Lower lobe of right lung (tissue), 2 donors: ENCODE data around the gene KRT20. TPM values are rescaled to one million over a fixed set of nuclear protein-coding genes. Genes with fewer than 3 reads are reported as not detected.

Source experiments
- ATAC-seq, 2 donors: fragments of 200-7000 bp; cut with Tn5 transposase; one replicate each; pipeline ENCODE4 v1.9.1; 2020 to 2022; ENCODE audit warnings: mild to moderate bottlenecking in 2 of 2, moderate library complexity in 2 of 2
- DNase-seq: peaks from one replicate; pipeline ENCODE4 v3.0.0-alpha.2; 2020
- H3K27ac ChIP-seq: fragments of 200-600 bp; one replicate; pipeline ENCODE4 v1.8.0; 2022
- H3K27me3 ChIP-seq: fragments of 200-600 bp; one replicate; pipeline ENCODE4 v1.8.0; 2022; ENCODE audit warnings: low read depth
- H3K36me3 ChIP-seq: fragments of 200-600 bp; one replicate; pipeline ENCODE4 v1.8.0; 2022; ENCODE audit warnings: mild to moderate bottlenecking
- H3K4me1 ChIP-seq: fragments of 200-600 bp; one replicate; pipeline ENCODE4 v1.8.0; 2022
- H3K4me3 ChIP-seq: fragments of 200-600 bp; one replicate; pipeline ENCODE4 v1.8.0; 2022; ENCODE audit warnings: mild to moderate bottlenecking
- H3K9me3 ChIP-seq: fragments of 200-600 bp; one replicate; pipeline ENCODE4 v1.8.0; 2022
- CTCF ChIP-seq: fragments of 200-600 bp; IDR thresholded peaks from one replicate; pipeline ENCODE4 v1.8.0; 2022; ENCODE audit warnings: antibody characterized with exemption, mild to moderate bottlenecking
- intact Hi-C: fragments of 100-400 bp; cut with DNase I; formaldehyde crosslinking; loops from one replicate; pipeline ENCODE4 v1.11.0; 2022
- total RNA-seq: library from RNA; stranded (reverse); fragmentation: NEBNext Ultra II Directional; extraction: Animal tissue kit (Norgen Biotek cat#: 25700); gene quantifications from one replicate; pipeline ENCODE4 v1.2.1, GENCODE V29; 2021
- donor health status: DM: no; HTN: yes; CAD: no; lungs with severe emphysema.

The KRT20 gene
- total RNA-seq, 1 donor from 2014 or later: not detected

DNA sequence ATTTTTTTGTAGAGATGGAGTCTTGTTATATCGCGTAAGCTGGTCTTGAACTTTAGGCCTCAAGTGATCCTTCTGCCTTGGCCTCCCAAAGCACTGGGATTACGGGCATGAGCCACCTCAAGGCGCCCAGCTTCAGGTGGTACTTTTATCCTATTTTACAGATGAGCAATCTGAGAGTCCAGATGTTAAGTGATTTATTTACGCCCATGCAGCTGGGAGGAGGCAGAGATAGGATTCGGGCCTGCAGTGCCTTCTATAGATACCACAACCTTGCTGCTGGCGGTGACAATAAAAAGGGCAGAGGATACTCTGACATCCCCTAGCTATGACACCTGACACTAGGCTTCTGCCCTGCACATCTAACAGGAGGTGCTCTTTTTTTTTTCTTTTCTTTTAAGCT is 13.7 kb downstream of the KRT20 start:
- ATAC-seq (no peak), DNase-seq (no peak)
- TF ChIP-seq CTCF: no peak
- Histone ChIP-seq H3K27me3 (peaks cover 8% of the 10 kb centered on the region), H3K36me3 (no peaks in the 10 kb centered on the region), H3K27ac (no peak overlapping the region), H3K4me3 (no peak overlapping the region), H3K4me1 (no peaks in the 10 kb centered on the region), H3K9me3 (no peaks in the 10 kb centered on the region)
- intact Hi-C loops: no loop called here

GRCh38 chr17:40870136-40870535 is 14.9 kb downstream of the KRT20 start:
- no peak for DNase-seq
- no peak for ATAC-seq
- TF ChIP-seq CTCF: no peak
- H3K36me3 ChIP-seq: no peaks in the 10 kb centered on the region
- H3K4me1 ChIP-seq: no peaks in the 10 kb centered on the region
- no peak overlapping the region for H3K4me3 ChIP-seq
- H3K27me3 ChIP-seq: peaks cover 8% of the 10 kb centered on the region
- intact Hi-C loops: no loop called here
- no peaks in the 10 kb centered on the region for H3K9me3 ChIP-seq
- no peak overlapping the region for H3K27ac ChIP-seq

DNA sequence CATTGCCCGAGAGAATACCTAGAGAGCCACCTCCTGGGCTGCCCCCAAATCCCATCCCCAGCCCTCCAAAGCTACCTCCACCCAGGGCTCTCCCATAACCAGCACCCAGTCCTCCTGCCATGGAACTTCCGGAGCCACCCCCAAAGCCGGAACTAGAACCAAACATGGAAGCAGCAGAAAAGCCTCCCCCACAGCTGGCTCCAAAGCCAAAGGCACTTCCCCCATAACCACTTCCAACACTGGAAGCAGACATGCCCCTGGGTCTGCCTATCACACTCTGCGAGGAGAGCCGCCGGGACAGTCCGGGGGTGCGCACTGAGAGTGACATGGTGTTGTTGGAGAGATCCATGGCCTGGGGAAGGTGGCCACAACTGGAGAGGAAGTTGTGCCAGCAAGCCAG is 18.2 kb downstream of the KRT20 start, which contains the start of gene KRT12:
TSS of gene KRT12 (minus strand) at position 386 of the 400 bp plus-strand sequence. CDS start at position 349, 37 bp downstream.
- TF ChIP-seq CTCF: no peak
- intact Hi-C loops: no loop called here
- H3K4me3 ChIP-seq: no peak within 1 kb of the TSS
- no peaks in the 10 kb centered on the region for H3K36me3 ChIP-seq
- ATAC-seq (no peak), DNase-seq (no peak)
- no peaks in the 10 kb centered on the region for H3K4me1 ChIP-seq
- peaks cover 17% of the 10 kb centered on the region for H3K27me3 ChIP-seq
- no peaks in the 10 kb centered on the region for H3K9me3 ChIP-seq
- no peak within 1 kb of the TSS for H3K27ac ChIP-seq

DNA sequence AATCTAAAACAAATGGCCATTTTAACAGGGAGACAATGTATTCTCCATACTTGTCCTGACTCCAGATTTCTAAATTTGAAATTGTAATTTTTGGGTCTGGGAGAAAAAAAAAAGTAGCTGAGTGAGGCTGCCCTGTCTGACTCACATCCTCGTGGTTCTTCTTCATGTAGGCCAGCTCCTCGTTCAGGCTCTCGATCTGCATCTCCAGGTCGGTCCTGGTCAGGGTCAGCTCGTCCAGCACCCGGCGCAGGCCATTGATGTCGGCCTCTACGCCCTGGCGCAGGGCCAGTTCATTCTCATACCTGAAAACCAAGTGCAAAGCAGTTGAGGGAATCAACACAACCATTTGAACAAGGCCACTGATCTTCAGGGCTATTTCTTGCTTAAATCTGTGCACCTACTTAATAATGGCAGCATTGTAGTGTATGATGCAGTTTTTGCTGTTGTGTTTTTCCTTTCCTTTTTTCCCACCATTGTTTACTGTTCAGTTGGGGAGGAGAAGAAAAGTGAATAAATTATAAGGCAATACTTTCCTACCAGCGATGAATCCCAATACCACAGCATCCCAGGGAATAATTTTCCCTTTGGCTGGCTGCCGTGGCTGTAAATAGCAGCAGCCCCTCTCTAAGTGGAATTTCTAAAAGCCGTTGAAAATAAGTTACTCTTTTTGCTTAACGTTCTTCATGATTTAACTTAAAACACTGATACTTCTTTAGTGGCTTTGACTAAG is 20.2 kb downstream of the KRT20 start:
- intact Hi-C loops: no loop called here

DNA sequence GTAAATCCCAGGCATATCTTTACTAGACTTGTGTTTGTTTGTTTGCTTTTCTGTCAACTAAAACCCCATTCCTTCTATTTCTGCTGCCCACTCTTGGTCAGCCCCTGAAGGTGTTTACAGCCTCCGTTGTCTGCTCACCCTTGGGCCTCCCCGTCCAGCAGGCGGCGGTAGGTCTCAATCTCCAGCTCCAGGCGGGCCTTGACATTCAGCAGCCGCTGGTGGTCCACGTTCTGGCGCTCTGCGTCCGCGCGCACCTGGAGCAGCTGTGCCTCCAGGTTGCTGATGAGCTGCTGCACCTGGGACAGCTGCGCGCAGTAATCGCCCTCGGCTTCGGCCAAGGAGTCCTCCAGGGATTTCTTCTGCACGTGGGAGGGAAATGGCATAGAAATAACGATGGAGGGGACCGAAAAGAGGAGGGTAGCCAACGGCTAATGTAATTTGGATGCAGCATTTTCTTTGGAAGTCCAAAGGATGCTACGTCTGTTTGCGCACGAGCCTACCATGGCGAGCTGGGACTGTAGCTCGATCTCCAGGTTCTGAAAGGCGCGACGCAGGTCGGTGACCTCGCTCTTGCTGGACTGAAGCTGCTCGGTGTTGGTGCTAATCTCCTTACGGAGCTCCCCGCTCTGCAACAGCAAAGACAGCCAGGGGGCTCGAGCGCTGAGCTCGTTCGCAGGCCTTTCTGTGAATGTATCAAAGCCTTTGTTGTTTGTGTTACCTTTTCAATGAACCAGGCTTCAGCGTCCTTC is 21.9 kb downstream of the KRT20 start:
- no peak overlapping the region for H3K27ac ChIP-seq
- peaks cover 9% of the 10 kb centered on the region for H3K27me3 ChIP-seq
- H3K9me3 ChIP-seq: no peaks in the 10 kb centered on the region
- intact Hi-C loops: no loop called here
- no peak for TF ChIP-seq CTCF
- H3K4me1 ChIP-seq: no peaks in the 10 kb centered on the region
- H3K36me3 ChIP-seq: no peaks in the 10 kb centered on the region
- ATAC-seq (no peak), DNase-seq (no peak)
- no peak overlapping the region for H3K4me3 ChIP-seq

More for the DNA sequence above, 20.2 kb downstream of the KRT20 start:
- TF ChIP-seq CTCF: no peak
- no peak for DNase-seq
- H3K27me3 ChIP-seq: peaks cover 9% of the 10 kb centered on the region
- no peak overlapping the region for H3K4me3 ChIP-seq
- no peaks in the 10 kb centered on the region for H3K36me3 ChIP-seq
- H3K27ac ChIP-seq: no peak overlapping the region
- H3K9me3 ChIP-seq: no peaks in the 10 kb centered on the region
- ATAC-seq: no peak
- H3K4me1 ChIP-seq: no peaks in the 10 kb centered on the region
